Activated CD8-positive, alpha-beta memory T cell treated with anti-CD3 and anti-CD28 coated beads for 36 hours (primary cell): ENCODE measurements around the gene KCNJ12. TPM values are rescaled to one million over a fixed set of nuclear protein-coding genes. Genes with fewer than 3 reads are reported as not detected.

Source experiments
- CTCF ChIA-PET: fragments of 350-600 bp; sonication (Branson Sonifier 250); formaldehyde crosslinking; loops from one replicate; lab custom pipeline; 2021; ENCODE audit warnings: antibody characterized with exemption; lab: Charles Lee
- POLR2A ChIA-PET: fragments of 350-600 bp; sonication (Branson Sonifier 250); formaldehyde crosslinking; loops from one replicate; lab custom pipeline; 2021; ENCODE audit warnings: antibody characterized with exemption; lab: Charles Lee
- total RNA-seq, 2 experiments: library from RNA; stranded (reverse); gene quantifications; one replicate each; pipeline ENCODE4 v1.2.3, GENCODE V29; 2021

Gene KCNJ12
- total RNA-seq, 2 experiments from 2014 or later, result not detected

DNA sequence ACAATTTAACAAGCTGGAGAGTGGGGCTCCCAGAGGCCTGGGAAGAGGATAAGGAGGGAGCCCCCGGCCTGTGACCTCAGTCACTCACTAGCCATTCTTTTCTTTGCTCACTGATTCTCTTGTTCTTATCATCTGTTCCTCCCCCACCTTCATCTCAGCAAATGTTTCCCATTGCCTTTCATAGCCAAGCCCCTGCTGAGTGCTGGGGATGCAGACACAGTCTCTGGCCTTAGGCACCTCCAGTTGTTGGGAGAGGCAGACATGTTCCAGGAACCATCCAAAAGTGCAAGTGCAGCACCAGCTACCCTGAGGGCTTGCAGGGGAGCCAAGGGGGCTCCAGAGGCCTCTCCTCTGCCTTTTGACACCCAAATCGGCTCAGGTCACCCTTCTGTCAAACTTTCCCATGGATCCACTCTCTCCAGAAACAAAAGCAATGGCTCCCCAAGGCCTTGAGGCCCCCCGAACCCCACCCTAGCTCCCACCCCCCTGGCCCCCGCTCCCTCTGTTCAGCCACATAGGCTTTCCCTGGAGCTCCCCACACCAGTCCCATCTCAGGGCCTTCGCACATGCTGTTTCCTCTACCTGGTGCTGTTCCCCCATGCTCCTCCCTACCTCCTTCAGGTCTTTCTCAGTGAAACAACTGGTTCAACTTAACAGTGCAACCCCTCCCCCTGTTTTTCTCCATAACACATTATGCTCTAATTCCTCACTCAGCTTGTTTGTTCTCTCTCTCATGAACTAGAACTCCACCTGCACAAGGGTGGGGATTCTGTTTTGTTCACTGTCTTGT lies 14.9 kb upstream of the KCNJ12 start:
- POLR2A ChIA-PET, result no interaction called here
- CTCF ChIA-PET, result no interaction called here

GRCh38 chr17:21362331-21362931 lies 13.7 kb upstream of the KCNJ12 start:
- POLR2A ChIA-PET, result no interaction called here
- CTCF ChIA-PET, result no interaction called here

- ChIA-PET CTCF (no interaction called here), POLR2A (no interaction called here)
Observed at GRCh38 chr17:21363776-21364642, 12.1 kb upstream of the KCNJ12 start.

- CTCF ChIA-PET, result no interaction called here
- POLR2A ChIA-PET, result no interaction called here
Observed at GRCh38 chr17:21365016-21365415, 11.1 kb upstream of the KCNJ12 start.

DNA sequence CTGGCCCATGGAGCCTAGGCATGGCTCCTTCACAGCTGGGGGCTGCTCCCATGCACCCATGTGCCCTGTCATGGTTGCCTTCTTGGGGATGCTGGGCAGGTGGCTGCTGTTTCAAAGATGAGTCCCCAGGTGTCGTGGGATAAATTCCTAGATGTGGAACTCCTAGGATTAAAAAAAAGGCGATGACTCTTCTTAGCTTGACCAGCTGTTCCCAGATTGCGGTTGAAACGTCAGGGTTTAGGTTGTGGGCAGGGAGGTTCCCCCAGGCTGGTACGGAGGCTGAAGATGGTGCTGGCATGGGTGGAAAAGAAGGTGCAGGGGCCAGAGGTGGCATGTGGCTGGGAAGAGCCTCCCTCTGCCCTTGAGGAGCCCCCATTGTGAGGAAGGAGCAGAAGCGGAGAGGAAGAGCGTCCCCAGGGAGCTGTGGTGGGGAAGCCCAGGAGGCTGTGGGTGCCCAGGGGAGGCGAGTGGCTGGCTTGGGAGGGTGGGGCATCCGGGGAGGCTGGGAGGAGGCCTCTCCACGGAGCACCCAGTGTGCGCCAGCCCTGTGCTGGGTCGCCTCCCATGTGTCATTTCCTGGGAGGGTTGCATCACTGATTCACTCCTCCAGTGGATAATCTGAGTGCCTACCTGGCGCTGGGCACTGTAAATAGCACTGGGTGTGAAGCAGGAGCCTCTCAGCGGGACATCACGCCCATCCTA lies 7.5 kb upstream of the KCNJ12 start:
- ChIA-PET CTCF (no interaction called here), POLR2A (no interaction called here)

DNA sequence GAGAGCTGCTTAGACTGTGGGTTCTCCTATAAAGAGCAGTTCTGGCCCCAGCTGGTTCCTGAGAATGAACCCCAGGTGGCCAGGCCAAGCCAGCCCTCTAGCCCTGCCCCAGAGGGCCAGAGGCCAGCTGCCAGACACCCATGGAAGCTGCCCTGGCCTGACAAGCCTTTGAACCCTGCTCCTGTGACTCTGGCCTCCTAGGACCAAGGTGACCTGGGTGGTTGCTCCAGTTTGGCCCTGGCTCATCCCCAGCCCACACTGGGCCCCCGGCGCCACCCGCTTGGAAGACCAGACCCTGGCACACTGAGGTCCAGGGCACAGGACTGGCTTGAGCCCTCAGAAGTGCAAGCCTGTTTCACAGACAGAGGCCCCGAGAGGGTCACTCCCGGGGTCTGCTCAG lies 6.8 kb upstream of the KCNJ12 start:
- ChIA-PET CTCF (no interaction called here), POLR2A (no interaction called here)

DNA sequence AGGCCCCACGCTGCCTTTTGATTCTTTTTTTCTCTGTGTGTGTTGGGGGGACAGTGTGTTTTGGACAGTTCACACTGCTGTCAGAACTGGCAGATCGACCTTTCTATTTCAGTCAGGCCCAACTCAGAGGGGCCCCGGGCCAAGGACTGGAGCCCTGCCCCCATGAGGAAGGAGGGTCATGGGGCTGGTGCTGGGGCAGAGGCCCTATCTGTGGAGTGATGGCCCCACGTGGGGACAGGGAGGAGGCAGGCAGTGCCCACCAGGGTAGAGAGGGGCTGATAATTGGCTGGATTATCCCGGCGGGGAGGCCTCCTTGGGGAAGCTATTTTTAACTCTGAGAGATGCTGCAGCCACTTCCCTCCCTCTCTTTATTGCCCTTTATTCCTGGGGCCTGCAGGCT lies 5.7 kb upstream of the KCNJ12 start:
- ChIA-PET CTCF (no interaction called here), POLR2A (no interaction called here)

DNA sequence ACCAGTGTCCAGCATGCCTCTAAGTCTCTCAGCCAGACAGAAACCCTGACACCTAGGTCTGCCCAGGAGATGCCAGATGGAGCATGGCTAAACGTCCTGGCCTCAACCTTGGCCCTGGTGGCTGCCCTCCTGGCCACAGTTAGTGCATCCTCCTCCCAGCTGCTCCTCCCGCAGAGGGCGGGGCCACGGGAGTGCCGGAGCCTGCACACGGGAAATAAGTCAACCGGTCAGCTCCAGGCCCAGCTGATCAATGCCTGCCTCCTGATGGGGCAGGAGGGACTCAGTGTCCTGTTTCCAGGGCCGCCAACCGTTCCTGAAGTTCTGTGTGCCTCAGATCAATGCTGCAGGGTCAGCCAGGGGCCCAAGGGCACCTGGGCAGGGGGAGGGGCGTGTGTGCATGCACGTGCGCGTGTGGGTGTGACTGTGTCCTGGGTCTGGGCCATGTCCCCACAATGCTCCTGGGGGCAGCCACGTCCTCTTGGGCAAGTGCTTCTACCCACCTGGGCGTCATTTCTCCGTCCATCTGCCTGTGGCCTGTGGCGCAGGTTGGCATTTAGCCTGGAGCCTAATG lies 4.6 kb upstream of the KCNJ12 start:
- POLR2A ChIA-PET, result no interaction called here
- CTCF ChIA-PET, result no interaction called here

- ChIA-PET POLR2A (no interaction called here), CTCF (no interaction called here)
Observed at GRCh38 chr17:21372256-21372954, 3.8 kb upstream of the KCNJ12 start.

- CTCF ChIA-PET, result no interaction called here
Observed at GRCh38 chr17:21373036-21373435, 3.1 kb upstream of the KCNJ12 start.

GRCh38 chr17:21373696-21374440 lies 2.3 kb upstream of the KCNJ12 start:
- ChIA-PET POLR2A (no interaction called here), CTCF (no interaction called here)

More at GRCh38 chr17:21373036-21373435, 3.1 kb upstream of the KCNJ12 start:
- POLR2A ChIA-PET, result no interaction called here

GRCh38 chr17:21374441-21375161 lies 1.6 kb upstream of the KCNJ12 start:
- ChIA-PET CTCF (no interaction called here), POLR2A (no interaction called here)

GRCh38 chr17:21375162-21375560 lies 996 bp upstream of the KCNJ12 start:
- ChIA-PET CTCF (no interaction called here), POLR2A (no interaction called here)

DNA sequence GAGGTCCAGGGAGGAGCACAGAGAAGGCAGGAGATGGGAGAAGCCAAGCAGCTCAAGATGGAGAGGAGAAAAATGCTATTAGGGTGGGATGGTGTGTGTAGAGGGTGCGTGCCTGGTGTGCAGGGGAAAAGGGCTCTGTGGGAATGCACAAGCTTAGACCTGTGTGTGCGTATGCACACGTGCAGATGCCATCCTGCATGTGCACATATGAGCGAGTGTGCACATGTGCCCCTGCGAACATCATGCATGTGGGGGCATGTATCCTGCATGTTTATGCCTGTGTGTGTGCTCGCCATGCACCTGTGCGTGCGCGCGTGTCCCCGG lies 438 bp upstream of the KCNJ12 start:
- ChIA-PET CTCF (no interaction called here), POLR2A (no interaction called here)

DNA sequence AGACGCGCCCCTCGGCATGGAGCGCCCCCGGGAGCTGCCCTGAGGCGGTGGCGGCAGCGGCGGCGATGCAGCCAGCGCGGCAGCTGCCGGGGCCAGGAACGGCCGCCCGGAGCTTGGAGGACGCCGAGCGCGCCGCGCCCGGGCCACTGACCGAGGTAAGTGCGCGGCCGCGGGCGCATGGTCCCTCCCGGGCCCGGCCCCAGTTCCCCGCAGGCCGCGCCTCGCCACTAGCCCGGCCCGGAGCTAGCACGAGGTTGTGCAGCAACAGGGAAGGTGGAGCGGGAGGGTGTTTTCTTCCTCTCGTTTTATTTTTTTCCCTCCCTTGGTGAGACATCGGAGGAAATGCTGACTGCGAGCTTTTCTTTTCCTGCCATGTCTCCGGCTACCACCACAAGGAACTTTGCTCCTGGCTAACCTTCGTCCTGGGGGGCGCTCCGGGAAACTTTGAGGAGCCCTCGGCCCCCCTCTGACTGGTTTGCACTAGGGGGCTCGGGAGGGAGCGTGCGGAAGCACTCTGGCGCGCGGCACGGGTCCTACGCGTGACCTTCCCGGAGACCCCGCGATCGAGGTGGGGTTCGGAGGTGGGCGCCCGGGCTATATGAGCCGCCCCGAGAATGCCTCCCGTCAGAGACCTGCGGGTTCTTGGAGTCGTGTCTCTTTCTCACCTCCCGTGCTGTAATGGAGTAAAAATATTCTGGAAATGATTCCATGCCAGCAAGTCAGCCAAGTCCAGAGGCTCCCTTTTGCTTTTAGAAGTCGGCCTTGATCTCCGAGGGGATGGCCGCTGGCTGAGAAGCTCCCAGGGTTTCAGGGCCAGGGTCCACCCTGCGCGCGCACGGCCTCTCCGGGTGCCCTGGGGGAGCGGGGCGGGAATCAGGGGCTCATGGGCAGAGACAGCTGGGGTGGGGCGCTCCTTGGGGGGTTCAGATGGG lies 868 bp downstream of the KCNJ12 start:
- POLR2A ChIA-PET, result no interaction called here
- CTCF ChIA-PET, result no interaction called here

DNA sequence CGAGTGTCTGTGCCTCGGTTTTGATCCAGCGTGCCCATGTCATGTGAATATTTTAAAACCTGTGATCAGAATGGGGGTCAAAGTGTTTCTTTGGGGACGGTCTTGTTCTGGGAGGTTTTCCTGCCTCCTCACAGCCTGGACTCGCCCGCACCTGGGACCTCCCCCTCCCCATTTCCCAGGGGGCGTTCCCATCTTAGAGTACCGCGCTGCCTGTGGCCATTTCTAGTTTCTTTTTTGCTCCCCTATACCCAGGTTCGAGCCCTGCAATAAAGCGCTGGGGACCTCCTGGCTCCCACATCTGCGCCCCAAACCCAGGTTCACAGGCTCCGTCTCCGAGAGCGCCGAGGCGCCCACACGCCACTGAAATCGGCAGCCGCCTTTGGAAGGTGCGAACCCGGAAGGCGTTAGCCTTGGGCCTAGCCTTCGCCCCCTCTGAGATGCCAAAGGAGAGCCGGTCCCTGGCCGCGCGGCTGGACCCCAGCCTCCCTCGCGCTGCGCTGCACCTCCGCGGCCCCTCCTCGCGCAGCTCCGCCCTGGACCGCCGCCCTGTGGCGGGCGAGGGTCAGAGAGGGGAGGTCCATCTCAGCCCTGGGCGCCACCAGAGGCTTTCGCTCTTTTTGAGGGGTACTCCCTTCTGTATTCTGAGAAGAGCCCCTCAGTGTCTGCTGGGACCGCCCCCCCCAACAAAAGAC lies 1.7 kb downstream of the KCNJ12 start:
- CTCF ChIA-PET, result no interaction called here

More for the DNA sequence above, 1.7 kb downstream of the KCNJ12 start:
- POLR2A ChIA-PET, result no interaction called here
